Choroid plexus epithelial cell (primary cell): ENCODE measurements around the gene KIF17.

ENCODE experiments used
- DNase-seq: peaks from one replicate; pipeline ENCODE4 v3.0.0-alpha.2; 2010; ENCODE audit warnings: low read depth
- H3K4me3 ChIP-seq: 2 replicates; pipeline ENCODE4 v1.5.1; 2011; ENCODE audit warnings: low read depth, mild to moderate bottlenecking, control low read depth, low read length, moderate library complexity
- TF ChIP-seq, protein P1 (sequence below): conservative IDR thresholded peaks from 2 replicates; pipeline ENCODE4 v1.5.1; 2011; ENCODE audit warnings: low read depth, mild to moderate bottlenecking, control low read depth, inconsistent platforms, low read length, moderate library complexity

The KIF17 gene

DNA sequence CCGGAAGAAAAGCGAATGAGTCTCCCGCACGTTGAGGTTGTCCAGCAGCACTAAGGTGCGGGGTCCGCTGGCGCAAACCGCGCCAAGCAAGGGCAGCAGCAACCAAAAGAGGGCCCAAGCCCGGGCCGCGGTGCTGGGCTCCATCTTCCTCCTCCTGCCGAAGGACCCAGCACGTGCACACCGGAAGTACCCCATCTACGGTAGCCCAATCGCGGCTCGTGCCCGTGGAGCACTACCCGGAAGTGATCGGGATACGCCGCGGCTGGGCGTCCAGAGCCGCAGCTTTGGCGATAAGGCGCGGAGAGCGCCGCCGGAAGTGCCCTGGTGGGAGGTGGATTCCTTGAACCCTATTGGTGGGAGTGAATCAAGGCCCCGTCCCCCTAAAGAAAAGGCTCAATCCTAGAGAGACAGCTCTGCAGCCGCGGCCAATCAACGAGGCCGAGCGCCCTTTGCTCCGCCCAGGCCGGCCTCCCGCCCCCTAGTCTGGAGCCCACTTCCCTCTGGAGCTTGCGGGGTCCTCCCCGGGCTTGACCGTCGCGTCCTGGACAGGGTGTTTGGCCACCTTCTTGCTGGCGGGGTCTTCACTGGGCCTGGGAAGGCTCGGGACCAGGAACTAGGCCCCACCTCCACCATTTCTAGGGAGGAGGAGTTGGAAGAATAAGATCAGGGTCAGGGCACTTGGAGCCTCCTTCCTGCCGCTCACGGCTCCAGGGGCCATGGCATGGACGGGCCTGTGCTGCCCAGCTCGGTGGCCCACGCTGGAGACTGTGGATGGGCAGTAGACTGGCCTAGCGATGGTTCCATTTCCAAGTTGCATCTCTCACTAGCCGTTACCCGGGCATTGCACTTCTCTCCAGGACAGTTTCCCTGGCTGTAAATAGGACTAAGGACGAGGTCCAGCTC, 56.3 kb downstream of the KIF17 start, which contains the start of gene DDOST:
TSS of gene DDOST (minus strand) at position 163 of the 903 bp plus-strand sequence. CDS start at position 144, 19 bp downstream.
- DNase-seq, result peak; percentile 98
- TF ChIP-seq, protein P1, sequence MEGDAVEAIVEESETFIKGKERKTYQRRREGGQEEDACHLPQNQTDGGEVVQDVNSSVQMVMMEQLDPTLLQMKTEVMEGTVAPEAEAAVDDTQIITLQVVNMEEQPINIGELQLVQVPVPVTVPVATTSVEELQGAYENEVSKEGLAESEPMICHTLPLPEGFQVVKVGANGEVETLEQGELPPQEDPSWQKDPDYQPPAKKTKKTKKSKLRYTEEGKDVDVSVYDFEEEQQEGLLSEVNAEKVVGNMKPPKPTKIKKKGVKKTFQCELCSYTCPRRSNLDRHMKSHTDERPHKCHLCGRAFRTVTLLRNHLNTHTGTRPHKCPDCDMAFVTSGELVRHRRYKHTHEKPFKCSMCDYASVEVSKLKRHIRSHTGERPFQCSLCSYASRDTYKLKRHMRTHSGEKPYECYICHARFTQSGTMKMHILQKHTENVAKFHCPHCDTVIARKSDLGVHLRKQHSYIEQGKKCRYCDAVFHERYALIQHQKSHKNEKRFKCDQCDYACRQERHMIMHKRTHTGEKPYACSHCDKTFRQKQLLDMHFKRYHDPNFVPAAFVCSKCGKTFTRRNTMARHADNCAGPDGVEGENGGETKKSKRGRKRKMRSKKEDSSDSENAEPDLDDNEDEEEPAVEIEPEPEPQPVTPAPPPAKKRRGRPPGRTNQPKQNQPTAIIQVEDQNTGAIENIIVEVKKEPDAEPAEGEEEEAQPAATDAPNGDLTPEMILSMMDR, result peak; percentile 60
- peak within 1 kb of the TSS; percentile 96 for H3K4me3 ChIP-seq

DNA sequence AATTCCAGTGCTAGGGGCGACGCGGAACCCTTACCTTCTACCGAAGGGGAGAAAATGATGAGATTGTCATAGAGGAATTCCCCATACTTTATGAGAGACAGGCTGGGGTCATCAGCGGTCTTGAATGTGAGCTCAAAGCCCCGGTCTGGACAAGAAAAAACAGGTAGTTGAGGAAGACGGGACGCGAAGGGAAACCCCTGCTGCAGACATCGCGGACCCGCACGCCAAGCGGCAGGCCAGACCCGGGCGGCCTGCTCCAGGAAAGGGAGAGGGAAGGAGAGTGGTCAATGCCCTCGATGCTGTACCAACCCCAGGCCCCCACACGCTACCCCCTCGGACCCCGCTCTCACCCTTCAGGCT, 57.0 kb downstream of the KIF17 start:
- TF ChIP-seq, protein P1, result no peak
- peak; percentile 17 for DNase-seq
- H3K4me3 ChIP-seq, result peak overlapping the region; percentile 96

DNA sequence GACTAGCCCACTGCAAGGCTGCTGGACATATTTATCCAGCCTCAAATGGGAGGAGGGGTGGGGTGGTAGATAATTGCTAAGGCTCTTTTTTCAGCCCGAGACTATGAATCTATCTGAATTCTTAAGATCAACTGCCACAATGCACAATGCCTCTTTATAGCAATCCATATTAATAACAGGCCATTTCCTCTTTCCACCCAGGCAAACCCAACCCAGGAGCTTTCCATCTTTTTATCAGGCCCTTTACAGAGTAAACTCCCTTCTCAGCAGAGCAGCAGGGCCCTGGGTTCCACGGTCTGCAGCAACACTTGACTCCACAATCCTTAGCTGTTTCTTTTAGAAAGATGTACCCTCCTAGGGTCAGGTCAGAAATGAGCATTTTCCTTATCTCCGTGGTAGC, 57.4 kb downstream of the KIF17 start:
- peak overlapping the region; percentile 96 for H3K4me3 ChIP-seq
- DNase-seq, result no peak
- TF ChIP-seq, protein P1, result no peak

DNA sequence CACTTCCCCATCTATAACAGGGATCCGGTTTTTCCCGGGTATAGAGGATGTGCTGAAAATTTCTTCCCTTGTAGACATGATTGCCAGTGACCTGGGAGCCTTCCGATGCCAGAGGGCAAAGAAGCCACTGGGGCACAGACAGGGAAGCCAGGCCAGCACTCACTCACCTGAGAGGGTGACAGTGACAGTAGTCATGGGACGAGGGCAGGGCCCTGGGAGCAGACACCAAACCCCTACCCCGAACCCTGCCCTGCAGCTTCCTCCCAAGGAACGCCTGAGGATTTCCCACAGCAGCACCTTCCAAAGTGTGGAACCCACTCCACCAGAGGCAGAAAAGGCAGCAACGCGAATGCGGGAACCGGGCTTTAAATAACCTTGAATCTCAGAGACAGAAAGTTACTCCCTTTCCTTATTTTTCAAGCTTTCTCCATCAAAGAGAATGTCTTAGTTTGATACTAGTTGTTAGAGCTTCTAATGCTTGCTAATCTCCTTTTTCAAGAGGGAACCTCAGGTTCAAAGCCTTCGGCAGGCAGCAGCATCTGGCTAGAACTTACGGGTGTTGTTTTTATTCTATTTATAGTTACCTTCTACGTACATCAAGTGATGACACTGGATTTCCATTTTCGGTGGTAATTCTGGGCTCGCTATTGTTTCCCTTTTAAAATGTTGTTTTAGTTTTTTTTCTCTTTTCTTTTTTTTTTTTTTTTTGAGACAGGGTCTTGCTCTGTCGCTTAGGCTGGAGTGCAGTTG, 59.5 kb downstream of the KIF17 start:
- TF ChIP-seq, protein P1, result no peak
- no peak overlapping the region for H3K4me3 ChIP-seq
- no peak for DNase-seq

DNA sequence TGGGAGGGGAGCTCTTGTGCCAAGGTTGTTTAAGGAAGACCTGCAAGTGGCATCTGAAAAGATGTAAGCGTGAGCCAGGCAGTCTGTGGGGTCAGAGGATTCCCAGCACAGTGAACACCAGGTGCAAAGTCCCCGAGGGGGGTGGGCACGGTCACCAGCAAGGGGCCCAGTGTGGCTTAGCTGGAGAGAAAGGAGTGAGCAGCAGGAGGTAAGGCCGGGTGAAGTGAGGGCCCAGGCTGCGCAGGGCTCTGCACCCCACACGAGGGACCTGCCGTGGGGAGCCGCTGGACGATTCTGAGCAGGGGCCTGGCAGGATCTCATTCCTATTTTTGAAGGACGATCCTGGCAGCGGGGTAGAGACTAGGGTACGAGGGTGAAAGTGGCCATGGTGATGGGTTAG, 60.8 kb downstream of the KIF17 start:
- H3K4me3 ChIP-seq, result no peak overlapping the region
- no peak for DNase-seq
- TF ChIP-seq, protein P1, result no peak

DNA sequence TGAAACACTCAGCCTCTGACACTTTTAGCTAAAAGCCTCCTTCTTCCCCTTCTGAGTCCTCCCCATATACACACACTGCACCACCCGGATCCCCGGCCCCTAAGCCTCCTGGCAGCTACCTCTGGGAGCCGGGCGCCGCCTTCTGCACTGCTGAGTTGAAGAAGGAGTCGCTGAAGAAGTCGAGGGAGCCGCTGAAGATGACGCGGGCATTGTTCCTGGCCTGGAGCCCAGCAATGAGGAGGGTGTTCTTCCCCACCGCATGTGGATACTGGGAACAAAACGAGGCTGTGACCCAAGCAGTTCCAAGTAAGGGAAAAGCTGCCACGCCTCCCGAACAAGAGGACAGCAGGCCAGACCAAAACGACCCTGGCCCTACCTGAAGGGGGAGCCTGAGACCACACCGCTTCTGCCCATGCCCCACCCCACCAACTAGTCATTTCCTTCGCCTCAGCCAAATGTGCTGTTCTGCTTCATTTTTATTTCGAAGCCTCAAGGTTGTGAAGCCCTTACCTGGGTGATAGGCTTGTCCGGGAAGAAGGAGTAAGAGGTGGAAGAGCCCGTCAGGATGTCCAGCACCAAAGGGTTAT, 63.6 kb downstream of the KIF17 start:
- DNase-seq, result no peak
- TF ChIP-seq, protein P1, result peak; percentile 6
- no peak overlapping the region for H3K4me3 ChIP-seq
